Gastrocnemius medialis (tissue), 4 donors: ENCODE data around the gene NRDE2. TPM values are rescaled to one million over a fixed set of nuclear protein-coding genes. Genes with fewer than 3 reads are reported as not detected.
A peak's percentile ranks its signal among the peaks of the same experiment; 100 is the strongest.

Experiments
- ATAC-seq, 2 donors: fragments of 150-250 bp; one replicate each; pipeline ENCODE4 v1.9.1; 2016
- DNase-seq, 2 donors: peaks; one replicate each; pipeline ENCODE4 v3.0.0-alpha.2; 2019
- H3K27ac ChIP-seq, 4 donors: fragments of 200-600 bp; sonication (generic); 1 replicate in 1 of 4; 2 replicates in 3 of 4; pipeline ENCODE4 v1.5.1; 2016 to 2018; ENCODE audit warnings: mild to moderate bottlenecking in 2 of 4, moderate library complexity in 1 of 4
- H3K27me3 ChIP-seq, 3 donors: fragments of 200-600 bp; sonication (generic) in 2 of 3; 1 replicate in 1 of 3; 2 replicates in 2 of 3; pipeline versions ENCODE4 v1.5.1 to v1.6.0; 2016 to 2019; ENCODE audit warnings: mild to moderate bottlenecking in 1 of 3, moderate library complexity in 1 of 3
- H3K36me3 ChIP-seq, 2 donors: fragments of 200-600 bp; sonication (generic) in 1 of 2; one replicate each; pipeline ENCODE4 v1.5.1; 2017 to 2018
- H3K4me1 ChIP-seq, 2 donors: fragments of 200-600 bp; sonication (generic) in 1 of 2; one replicate each; pipeline ENCODE4 v1.5.1; 2016 to 2017; ENCODE audit warnings: mild to moderate bottlenecking in 2 of 2
- H3K4me3 ChIP-seq, 4 donors: fragments of 200-600 bp; sonication (generic) in 3 of 4; 1 replicate in 1 of 4; 2 replicates in 3 of 4; pipeline ENCODE4 v1.5.1; 2016 to 2019; ENCODE audit warnings: mild to moderate bottlenecking in 2 of 4
- H3K9me3 ChIP-seq, 3 donors: fragments of 200-600 bp; sonication (generic) in 2 of 3; 1 replicate in 1 of 3; 2 replicates in 2 of 3; pipeline ENCODE4 v1.5.1; 2016 to 2019
- CTCF ChIP-seq, 5 experiments: fragments of 450-650 bp in 3 of 5; fragments of 200-600 bp in 2 of 5; sonication (generic) in 2 of 5; IDR thresholded peaks in 4 of 5; conservative IDR thresholded peaks in 1 of 5; 1 replicate in 4 of 5; 2 replicates in 1 of 5; pipeline ENCODE4 v1.5.1; 2016 to 2019; ENCODE audit warnings: antibody characterized with exemption in 5 of 5, mild to moderate bottlenecking in 3 of 5, moderate library complexity in 3 of 5
- POLR2A ChIP-seq, 2 donors: fragments of 450-650 bp; IDR thresholded peaks; one replicate each; pipeline ENCODE4 v1.6.1; 2017; ENCODE audit warnings: antibody characterized with exemption in 2 of 2, mild to moderate bottlenecking in 2 of 2, moderate library complexity in 2 of 2
- in situ Hi-C, 4 donors: fragments of 200-750 bp; cut with MboI; loops; one replicate each; pipeline versions ENCODE4 v1.15.0 to v1.8.0; 2017; ENCODE audit warnings: low sequenced_read_pairs in 4 of 4
- intact Hi-C: fragments of 100-400 bp; cut with DNase I; formaldehyde crosslinking; loops from one replicate; pipeline ENCODE4 v1.15.1; 2023; ENCODE audit warnings: low total_unique reads
- total RNA-seq, 4 donors: library from RNA; depleted of rRNA; stranded (reverse); fragments of >200 nt; gene quantifications; one replicate each; pipeline versions ENCODE4 v1.1.0 to v1.2.3, GENCODE V29; 2016

NRDE2 gene
- total RNA-seq, 4 donors from 2014 or later, result 7.5 to 11.8 (median 10.2) TPM

GRCh38 chr14:90288651-90289355 is 42.9 kb downstream of the NRDE2 start:
- DNase-seq, result no peak
- in situ Hi-C loops, result no loop called here

GRCh38 chr14:90287791-90288190 is 44.0 kb downstream of the NRDE2 start:
- Histone ChIP-seq H3K9me3 (no peaks in the 10 kb centered on the region), H3K4me1 (no peaks in the 10 kb centered on the region), H3K27me3 (no peaks in the 10 kb centered on the region), H3K36me3 (peaks cover 0 to 62% of the 10 kb centered on the region in 2 donors), H3K4me3 (no peak overlapping the region), H3K27ac (no peak overlapping the region)
- no peak for TF ChIP-seq CTCF (IDR thresholded peaks at IDR 0.05 in 4 of 5, conservative IDR thresholded peaks at IDR 0.05 in 1 of 5)
- TF ChIP-seq POLR2A (IDR thresholded peaks at IDR 0.05), result no peak
- in situ Hi-C loops, result no loop called here
- no peak for DNase-seq
- ATAC-seq, result no peak
- intact Hi-C loops, result no loop called here

More at GRCh38 chr14:90288651-90289355, 42.9 kb downstream of the NRDE2 start:
- intact Hi-C loops, result no loop called here
- H3K9me3 ChIP-seq, result no peaks in the 10 kb centered on the region
- no peak overlapping the region for H3K4me3 ChIP-seq
- peak overlapping the region in 1 of 4 donors; percentile 5 for H3K27ac ChIP-seq
- H3K4me1 ChIP-seq, result no peaks in the 10 kb centered on the region
- TF ChIP-seq POLR2A (IDR thresholded peaks at IDR 0.05) (no peak), CTCF (IDR thresholded peaks at IDR 0.05 in 4 of 5, conservative IDR thresholded peaks at IDR 0.05 in 1 of 5) (no peak)
- ATAC-seq, result no peak
- peaks cover 0 to 62% of the 10 kb centered on the region in 2 donors for H3K36me3 ChIP-seq
- H3K27me3 ChIP-seq, result no peaks in the 10 kb centered on the region

- Histone ChIP-seq H3K4me1 (no peaks in the 10 kb centered on the region), H3K27ac (no peak overlapping the region), H3K36me3 (peaks cover 0 to 43% of the 10 kb centered on the region in 2 donors), H3K27me3 (no peaks in the 10 kb centered on the region), H3K4me3 (no peak overlapping the region), H3K9me3 (no peaks in the 10 kb centered on the region)
- DNase-seq (no peak), ATAC-seq (no peak)
- intact Hi-C loops (no loop called here), in situ Hi-C loops (no loop called here)
- TF ChIP-seq CTCF (IDR thresholded peaks at IDR 0.05 in 4 of 5, conservative IDR thresholded peaks at IDR 0.05 in 1 of 5) (no peak), POLR2A (IDR thresholded peaks at IDR 0.05) (no peak)
Observed at GRCh38 chr14:90281756-90282155, 50.0 kb downstream of the NRDE2 start.

GRCh38 chr14:90281261-90281660 is 50.5 kb downstream of the NRDE2 start:
- no peak overlapping the region for H3K27ac ChIP-seq
- H3K4me1 ChIP-seq, result no peaks in the 10 kb centered on the region
- TF ChIP-seq POLR2A (IDR thresholded peaks at IDR 0.05), result no peak
- TF ChIP-seq CTCF (IDR thresholded peaks at IDR 0.05 in 4 of 5, conservative IDR thresholded peaks at IDR 0.05 in 1 of 5), result no peak
- no peaks in the 10 kb centered on the region for H3K9me3 ChIP-seq
- ATAC-seq (no peak), DNase-seq (no peak)
- in situ Hi-C loops (no loop called here), intact Hi-C loops (no loop called here)
- no peak overlapping the region for H3K4me3 ChIP-seq
- H3K36me3 ChIP-seq, result peaks cover 0 to 39% of the 10 kb centered on the region in 2 donors
- no peaks in the 10 kb centered on the region for H3K27me3 ChIP-seq
